Fibroblast of the aortic adventitia (primary cell): Measurements from ENCODE around the gene TPRG1L. TPM values are rescaled to one million over a fixed set of nuclear protein-coding genes. Genes with fewer than 3 reads are reported as not detected.
"Not testable (repeated sequence)": the region's sequence is repeated elsewhere in the genome, so short reads cannot be mapped to it uniquely, and the experiment has no call there.

ENCODE experiments used
- DNase-seq: peaks from one replicate; pipeline ENCODE4 v3.0.0-alpha.2; 2010; ENCODE audit warnings: low read depth
- H3K4me3 ChIP-seq: 2 replicates; pipeline ENCODE4 v1.5.1; 2011; ENCODE audit warnings: low read depth, mild to moderate bottlenecking, control low read depth, low read length, moderate library complexity
- CTCF ChIP-seq: IDR thresholded peaks from 2 replicates; pipeline ENCODE4 v1.5.1; 2011; ENCODE audit warnings: mild to moderate bottlenecking, low read length, control low read depth, inconsistent platforms; ENCODE audit not compliant: insufficient read depth
- total RNA-seq: library from RNA; depleted of rRNA; stranded (reverse); fragments of >200 nt; gene quantifications from 2 replicates; pipeline ENCODE4 v1.2.3, GENCODE V29; 2012; ENCODE audit warnings: low replicate concordance

The TPRG1L gene
- total RNA-seq, 1 donor = 44.4 TPM

- DNase-seq = no peak
- TF ChIP-seq CTCF = no peak
- no peak overlapping the region for H3K4me3 ChIP-seq
Observed at GRCh38 chr1:3579626-3580025, 45.2 kb upstream of the TPRG1L start.

GRCh38 chr1:3580231-3580630 is 44.6 kb upstream of the TPRG1L start:
- no peak overlapping the region for H3K4me3 ChIP-seq
- no peak for TF ChIP-seq CTCF
- DNase-seq = no peak

GRCh38 chr1:3581296-3582036 is 43.3 kb upstream of the TPRG1L start:
- no peak overlapping the region for H3K4me3 ChIP-seq
- no peak for TF ChIP-seq CTCF
- no peak for DNase-seq

GRCh38 chr1:3583751-3584150 is 41.1 kb upstream of the TPRG1L start:
- not testable (repeated sequence) for DNase-seq

GRCh38 chr1:3584915-3585314 is 39.9 kb upstream of the TPRG1L start:
- no peak for TF ChIP-seq CTCF
- no peak overlapping the region for H3K4me3 ChIP-seq
- DNase-seq = no peak

More at GRCh38 chr1:3583751-3584150, 41.1 kb upstream of the TPRG1L start:
- H3K4me3 ChIP-seq = not testable (repeated sequence)

GRCh38 chr1:3585353-3585868 is 39.4 kb upstream of the TPRG1L start:
- not testable (repeated sequence) for H3K4me3 ChIP-seq, DNase-seq

GRCh38 chr1:3585940-3586568 is 38.8 kb upstream of the TPRG1L start:
- TF ChIP-seq CTCF = no peak

More at GRCh38 chr1:3585940-3586568, 38.8 kb upstream of the TPRG1L start:
- no peak overlapping the region for H3K4me3 ChIP-seq
- DNase-seq = no peak
